H1 (cell line): ENCODE measurements around the gene SAP30L. TPM values are rescaled to one million over a fixed set of nuclear protein-coding genes. Genes with fewer than 3 reads are reported as not detected.

Experiments
- CBX8 ChIP-seq: fragments of 300-800, 300-1000 bp; sonication (generic); IDR thresholded peaks from 2 replicates; pipeline ENCODE4 v1.7.1; 2016; ENCODE audit warnings: low read depth, low read length, borderline replicate concordance
- EP300 ChIP-seq, 2 experiments: IDR thresholded peaks; 1 replicate in 1 of 2; 2 replicates in 1 of 2; pipeline ENCODE4 v1.6.1; 2011 to 2012; ENCODE audit warnings: low read depth in 2 of 2, low read length in 2 of 2, mild to moderate bottlenecking in 2 of 2, borderline replicate concordance in 1 of 2, inconsistent platforms in 1 of 2, moderate library complexity in 1 of 2
- GABPA ChIP-seq: IDR thresholded peaks from 2 replicates; pipeline ENCODE4 v1.6.1; 2011; ENCODE audit warnings: mild to moderate bottlenecking, low read length, moderate library complexity, borderline replicate concordance; ENCODE audit not compliant: insufficient read depth
- JUN ChIP-seq: IDR thresholded peaks from 2 replicates; pipeline ENCODE4 v1.6.1; 2011; ENCODE audit warnings: low read depth, mild to moderate bottlenecking, improper control_type of control experiment, low read length
- KDM1A ChIP-seq: fragments of 200-600, 300-600 bp; sonication (generic); IDR thresholded peaks from 2 replicates; pipeline ENCODE4 v1.7.1; 2016; ENCODE audit warnings: mild to moderate bottlenecking, low read length, borderline replicate concordance
- RNF2 ChIP-seq: fragments of 200-900, 300-1000 bp; sonication (generic); IDR thresholded peaks from 2 replicates; pipeline ENCODE4 v1.7.1; 2016; ENCODE audit warnings: borderline replicate concordance, low read depth, mild to moderate bottlenecking, antibody characterized with exemption, low read length; ENCODE audit not compliant: poor library complexity, severe bottlenecking; ENCODE audit errors: missing control alignments
- SAP30 ChIP-seq: fragments of 300-600 bp; sonication (generic); IDR thresholded peaks from 2 replicates; pipeline ENCODE4 v1.7.1; 2012; ENCODE audit warnings: low read length, moderate library complexity, mild to moderate bottlenecking, inconsistent platforms; ENCODE audit not compliant: insufficient read depth, insufficient replicate concordance
- SUZ12 ChIP-seq: fragments of 200-600 bp; sonication (generic); IDR thresholded peaks from 2 replicates; pipeline ENCODE4 v1.6.1; 2012; ENCODE audit warnings: mild to moderate bottlenecking, inconsistent platforms, low read length, moderate library complexity, mixed read lengths
- TAF7 ChIP-seq: optimal IDR thresholded peaks from 2 replicates; pipeline ENCODE3; 2011; ENCODE audit warnings: low read depth, mild to moderate bottlenecking, inconsistent platforms, low read length, moderate library complexity, borderline replicate concordance
- polyA plus RNA-seq, 7 experiments: library from polyadenylated mRNA; depleted of rRNA in 3 of 7; stranded (reverse) in 5 of 7; unstranded in 2 of 7; fragments of >200 nt in 5 of 7; fragments of 200-250 nt in 2 of 7; gene quantifications; 1 replicate in 5 of 7; 2 replicates in 1 of 7; 4 replicates in 1 of 7; pipeline versions ENCODE4 v1.2.1 to v1.2.3, GENCODE V29; 2011 to 2013; ENCODE audit warnings: missing spikeins in 2 of 7, mixed read lengths in 2 of 7
- total RNA-seq: library from RNA; stranded (reverse); fragmentation: NEBNext Ultra II Directional; extraction: Animal tissue kit (Norgen Biotek cat#: 25700); gene quantifications from 2 replicates; pipeline ENCODE4 v1.2.1, GENCODE V29; 2021

The SAP30L gene
- total and polyA plus RNA-seq, 2 of the 8 experiments (the other 6 are each of a cell fraction or from before 2014, with no cell fraction given), result 12.2 to 31.5 TPM

- TF ChIP-seq CBX8 (no peak), EP300 (IDR thresholded peaks at IDR 0.05; ENCODE audit: borderline replicate concordance in 1 of 2, low read depth in 2 of 2, low read length in 2 of 2) (no peak), RNF2 (no peak), SUZ12 (no peak), TAF7 (peak; percentile 68), SAP30 (no peak), KDM1A (no peak), GABPA (peak; percentile 84), JUN (no peak)
These were observed at the start of gene SAP30L (continued) for GRCh38 chr5:154445422-154446194.
